Heart left ventricle (tissue), 16 donors: Measurements from ENCODE around the gene ALOX12. TPM values are rescaled to one million over a fixed set of nuclear protein-coding genes. Genes with fewer than 3 reads are reported as not detected.

Experiments used
- ATAC-seq, 4 donors: fragments of 200-7000 bp; cut with Tn5 transposase; one replicate each; pipeline ENCODE4 v1.9.1; 2020 to 2022; ENCODE audit warnings: moderate library complexity in 4 of 4, mild to moderate bottlenecking in 3 of 4, moderate number of reproducible peaks in 1 of 4
- DNase-seq, 5 donors: peaks; one replicate each; pipeline ENCODE4 v3.0.0-alpha.2; 2020
- H3K27ac ChIP-seq, 12 donors: fragments of 200-600 bp; sonication (generic) in 4 of 12; one replicate each; pipeline versions ENCODE4 v1.5.0 to v1.8.0; 2016 to 2022; ENCODE audit warnings: mild to moderate bottlenecking in 2 of 12
- H3K27me3 ChIP-seq, 9 donors: fragments of 200-600 bp; sonication (generic) in 2 of 9; one replicate each; pipeline versions ENCODE4 v1.5.1 to v1.8.0; 2016 to 2022; ENCODE audit warnings: mild to moderate bottlenecking in 3 of 9
- H3K36me3 ChIP-seq, 9 donors: fragments of 200-600 bp; sonication (generic) in 2 of 9; one replicate each; pipeline versions ENCODE4 v1.5.0 to v1.8.0; 2018 to 2022; ENCODE audit warnings: mild to moderate bottlenecking in 2 of 9
- H3K4me1 ChIP-seq, 12 donors: fragments of 200-600 bp; sonication (generic) in 4 of 12; one replicate each; pipeline versions ENCODE4 v1.5.0 to v1.8.0; 2016 to 2022; ENCODE audit warnings: mild to moderate bottlenecking in 3 of 12
- H3K4me3 ChIP-seq, 12 donors: fragments of 200-600 bp; sonication (generic) in 4 of 12; one replicate each; pipeline versions ENCODE4 v1.5.0 to v1.8.0; 2017 to 2022; ENCODE audit warnings: mild to moderate bottlenecking in 9 of 12, moderate library complexity in 4 of 12
- H3K9me3 ChIP-seq, 12 donors: fragments of 200-600 bp; sonication (generic) in 4 of 12; one replicate each; pipeline versions ENCODE4 v1.5.0 to v1.8.0; 2016 to 2022; ENCODE audit warnings: mild to moderate bottlenecking in 1 of 12
- CTCF ChIP-seq, 12 donors: fragments of 200-600 bp; sonication (generic) in 4 of 12; IDR thresholded peaks; one replicate each; pipeline versions ENCODE4 v1.5.0 to v1.8.0; 2018 to 2022; ENCODE audit warnings: antibody characterized with exemption in 12 of 12, mild to moderate bottlenecking in 5 of 12
- POLR2A ChIP-seq, 2 donors: fragments of 450-650 bp; IDR thresholded peaks; one replicate each; pipeline ENCODE4 v1.6.1; 2017; ENCODE audit warnings: antibody characterized with exemption in 2 of 2, mild to moderate bottlenecking in 2 of 2, moderate library complexity in 2 of 2
- WGBS, 4 donors: extraction: QIAGEN DNeasy Blood & Tissue Kit in 2 of 4; methylation state at CpG; one replicate each; pipeline versions ENCODE4 v1.1.5 to v1.1.7; 2013 to 2018; 5-methylcytosine and 5-hydroxymethylcytosine counted together
- intact Hi-C, 10 donors: fragments of 100-400 bp; cut with DNase I; formaldehyde crosslinking; loops; one replicate each; pipeline versions ENCODE4 v1.11.1 to v1.14.2; 2022
- polyA plus RNA-seq, 2 donors: library from polyadenylated mRNA; stranded (reverse); fragments of 200-250 nt; gene quantifications; one replicate each; pipeline ENCODE4 v1.2.3, GENCODE V29; 2013
- total RNA-seq, 9 donors: library from RNA; depleted of rRNA in 2 of 9; stranded (reverse); fragments of >200 nt in 2 of 9; fragmentation: NEBNext Ultra II Directional in 3 of 9; extraction: Animal tissue kit (Norgen Biotek cat#: 25700) in 3 of 9; gene quantifications; one replicate each; pipeline versions ENCODE4 v1.1.0 to v1.2.4, GENCODE V29; 2016 to 2023
- donor health status: ischemic (EF 13 %, LVEDD 7.1; RV severe dilation, severe dysfunction).
- donor health status: healthy with polysubstance abuse.
- donor health status: DM: no; HTN: yes; CAD: no.
- donor health status: DM: no; HTN: no; CAD: no.
- donor health status: ischemic (EF 25% LVEDD 6.9; RV normal size, moderate dysfunction).
- donor health status: ischemic (EF 25% LVEDD 5.7; RV mildly dilated, moderate dysfunction).
- donor health status: healthy.
- donor health status: DM: yes; HTN: yes; CAD: no.
- donor health status: ischemic (EF 35%, LVEDD 5.7; RV mildly dilated, moderate dysfunction).
- donor health status: nonischemic (EF 11% LVEDD 7.7; RV severe dilation, severe dysfunction).
- donor health status: DM: yes; HTN: yes; CAD: no.
- donor health status: PGD.
- donor health status: ischemic (EF 29% LVEDD 5.4; RV normal size, mild dysfunction).
- donor health status: nonischemic (EF 23%, LVEDD 6.1; RV moderate dilation, normal function).

ALOX12 gene
- total and polyA plus RNA-seq, 11 donors: 0.44 TPM; not detected in 10

GRCh38 chr17:7025245-7025644 lies 29.4 kb downstream of the ALOX12 start:
- no peak for ATAC-seq
- peak overlapping the region in 5 of 12 donors; percentile 47 to 97 (median 78) for H3K27ac ChIP-seq
- peaks cover 5 to 84% (median 39%) of the 10 kb centered on the region in 12 donors for H3K4me1 ChIP-seq
- TF ChIP-seq POLR2A (IDR thresholded peaks at IDR 0.05) (no peak), CTCF (IDR thresholded peaks at IDR 0.05) (no peak)
- WGBS, 4 donors: 61 to 82% (median 68%) methylated on average over 1 of the region's 1 CpG
- intact Hi-C loops: loop anchor here in 1 of 10 donors (10.0 kb wide), 1 partner anchor 270 kb away; the partner anchor contains the start of gene XAF1
- peaks cover 0 to 42% (median 9%) of the 10 kb centered on the region in 9 donors for H3K36me3 ChIP-seq
- peak overlapping the region in 8 of 12 donors; percentile 56 to 79 (median 64) for H3K4me3 ChIP-seq
- no peaks in the 10 kb centered on the region for H3K9me3 ChIP-seq
- DNase-seq: no peak
- peaks cover 0 to 24% (median 0%) of the 10 kb centered on the region in 9 donors for H3K27me3 ChIP-seq

GRCh38 chr17:7026471-7027115 lies 30.7 kb downstream of the ALOX12 start:
- peaks cover 0 to 44% (median 9%) of the 10 kb centered on the region in 9 donors for H3K36me3 ChIP-seq
- DNase-seq (no peak), ATAC-seq (no peak)
- peak overlapping the region in 9 of 12 donors; percentile 1 to 79 (median 63) for H3K4me3 ChIP-seq
- peak overlapping the region in 11 of 12 donors; percentile 10 to 97 (median 54) for H3K27ac ChIP-seq
- intact Hi-C loops: loop anchor here in 1 of 10 donors (10.0 kb wide), 1 partner anchor 272 kb away; the partner anchor contains the start of gene XAF1
- no peaks in the 10 kb centered on the region for H3K9me3 ChIP-seq
- peaks cover 0 to 24% (median 0%) of the 10 kb centered on the region in 9 donors for H3K27me3 ChIP-seq
- WGBS, 4 donors: 72 to 84% (median 74%) methylated on average over 29 of the region's 29 CpGs
- peaks cover 0 to 76% (median 29%) of the 10 kb centered on the region in 12 donors for H3K4me1 ChIP-seq
- TF ChIP-seq POLR2A (IDR thresholded peaks at IDR 0.05) (no peak), CTCF (IDR thresholded peaks at IDR 0.05) (no peak)

- DNase-seq (no peak), ATAC-seq (no peak)
- peaks cover 0 to 71% (median 25%) of the 10 kb centered on the region in 12 donors for H3K4me1 ChIP-seq
- H3K27ac ChIP-seq: peak overlapping the region in 10 of 12 donors; percentile 37 to 97 (median 61)
- H3K27me3 ChIP-seq: peaks cover 0 to 17% (median 0%) of the 10 kb centered on the region in 9 donors
- peak overlapping the region in 6 of 12 donors; percentile 56 to 79 (median 66) for H3K4me3 ChIP-seq
- intact Hi-C loops: loop anchor here in 1 of 10 donors (10.0 kb wide), 1 partner anchor 273 kb away; the partner anchor contains the start of gene XAF1
- H3K9me3 ChIP-seq: no peaks in the 10 kb centered on the region
- 51 to 61% (median 54%) methylated on average over 10 to 13 of the region's 13 CpGs for whole genome bisulfite sequencing, 4 donors
- TF ChIP-seq CTCF (IDR thresholded peaks at IDR 0.05): no peak
- TF ChIP-seq POLR2A (IDR thresholded peaks at IDR 0.05): no peak
- H3K36me3 ChIP-seq: peaks cover 0 to 44% (median 9%) of the 10 kb centered on the region in 9 donors
Observed at GRCh38 chr17:7027335-7027734, 31.5 kb downstream of the ALOX12 start.

- TF ChIP-seq POLR2A (IDR thresholded peaks at IDR 0.05): no peak
- no peak for TF ChIP-seq CTCF (IDR thresholded peaks at IDR 0.05)
- no peak for DNase-seq
- H3K36me3 ChIP-seq: peaks cover 0 to 44% (median 9%) of the 10 kb centered on the region in 9 donors
- peaks cover 0 to 65% (median 21%) of the 10 kb centered on the region in 12 donors for H3K4me1 ChIP-seq
- peak overlapping the region in 2 of 12 donors; percentile 13 to 17 for H3K4me3 ChIP-seq
- H3K27ac ChIP-seq: peak overlapping the region; percentile 34 to 97 (median 75)
- no peaks in the 10 kb centered on the region for H3K27me3 ChIP-seq
- WGBS, 4 donors: 63 to 80% (median 69%) methylated on average over 3 of the region's 3 CpGs
- H3K9me3 ChIP-seq: no peaks in the 10 kb centered on the region
- intact Hi-C loops: loop anchor here in 1 of 10 donors (10.0 kb wide), 1 partner anchor 274 kb away; the partner anchor contains the start of gene XAF1
- ATAC-seq: no peak
Observed at GRCh38 chr17:7029096-7029495, 33.2 kb downstream of the ALOX12 start.
